GM12801 (cell line): Measurements from ENCODE around the gene TUBGCP3.

Experiments used
- TF ChIP-seq, protein P1 (sequence below): IDR thresholded peaks from one replicate; pipeline ENCODE4 v1.5.1; 2011; ENCODE audit warnings: control low read depth; ENCODE audit not compliant: insufficient read length; ENCODE audit errors: extremely low read depth

The TUBGCP3 gene

DNA sequence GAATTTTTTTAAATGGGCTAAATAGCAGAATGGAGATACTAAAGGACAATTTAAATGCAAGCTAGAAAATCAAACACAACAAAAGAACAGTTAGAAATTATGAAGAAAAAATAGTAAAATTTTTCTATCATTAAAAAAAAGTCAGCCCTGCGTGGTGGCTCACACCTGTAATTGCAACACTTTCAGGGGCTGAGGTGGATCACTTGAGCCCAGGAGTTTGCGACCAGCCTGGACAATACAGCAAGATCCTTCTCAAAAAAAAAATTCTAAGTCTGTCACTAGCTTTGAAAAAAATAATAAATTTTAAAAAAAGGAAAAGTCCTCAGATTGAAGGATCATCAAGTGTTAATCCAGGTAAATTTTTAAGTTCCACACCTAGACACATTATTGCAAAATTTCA lies 7.7 kb downstream of the TUBGCP3 start:
- TF ChIP-seq, protein P1, sequence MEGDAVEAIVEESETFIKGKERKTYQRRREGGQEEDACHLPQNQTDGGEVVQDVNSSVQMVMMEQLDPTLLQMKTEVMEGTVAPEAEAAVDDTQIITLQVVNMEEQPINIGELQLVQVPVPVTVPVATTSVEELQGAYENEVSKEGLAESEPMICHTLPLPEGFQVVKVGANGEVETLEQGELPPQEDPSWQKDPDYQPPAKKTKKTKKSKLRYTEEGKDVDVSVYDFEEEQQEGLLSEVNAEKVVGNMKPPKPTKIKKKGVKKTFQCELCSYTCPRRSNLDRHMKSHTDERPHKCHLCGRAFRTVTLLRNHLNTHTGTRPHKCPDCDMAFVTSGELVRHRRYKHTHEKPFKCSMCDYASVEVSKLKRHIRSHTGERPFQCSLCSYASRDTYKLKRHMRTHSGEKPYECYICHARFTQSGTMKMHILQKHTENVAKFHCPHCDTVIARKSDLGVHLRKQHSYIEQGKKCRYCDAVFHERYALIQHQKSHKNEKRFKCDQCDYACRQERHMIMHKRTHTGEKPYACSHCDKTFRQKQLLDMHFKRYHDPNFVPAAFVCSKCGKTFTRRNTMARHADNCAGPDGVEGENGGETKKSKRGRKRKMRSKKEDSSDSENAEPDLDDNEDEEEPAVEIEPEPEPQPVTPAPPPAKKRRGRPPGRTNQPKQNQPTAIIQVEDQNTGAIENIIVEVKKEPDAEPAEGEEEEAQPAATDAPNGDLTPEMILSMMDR: no peak

DNA sequence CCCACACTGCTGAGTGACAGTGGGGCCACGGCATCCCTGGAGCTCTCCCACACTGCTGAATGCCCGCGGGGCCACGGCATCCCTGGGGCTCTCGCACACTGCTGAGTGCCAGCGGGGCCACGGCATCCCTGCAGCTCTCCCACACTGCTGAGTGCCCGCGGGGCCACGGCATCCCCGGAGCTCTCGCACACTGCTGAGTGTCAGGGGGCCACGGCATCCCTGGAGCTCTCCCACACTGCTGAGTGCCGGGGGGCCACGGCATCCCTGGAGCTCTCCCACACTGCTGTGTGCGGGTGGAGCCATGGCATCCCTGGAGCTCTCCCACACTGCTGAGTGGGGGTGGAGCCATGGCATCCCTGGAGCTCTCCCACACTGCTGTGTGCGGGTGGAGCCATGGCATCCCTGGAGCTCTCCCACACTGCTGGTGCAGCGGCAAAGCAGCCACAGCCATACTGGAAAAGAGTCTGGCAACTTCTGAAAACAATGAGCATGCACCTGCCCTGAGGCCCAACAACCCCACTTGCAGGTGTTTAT lies 8.6 kb downstream of the TUBGCP3 start:
- TF ChIP-seq, protein P1: no peak

DNA sequence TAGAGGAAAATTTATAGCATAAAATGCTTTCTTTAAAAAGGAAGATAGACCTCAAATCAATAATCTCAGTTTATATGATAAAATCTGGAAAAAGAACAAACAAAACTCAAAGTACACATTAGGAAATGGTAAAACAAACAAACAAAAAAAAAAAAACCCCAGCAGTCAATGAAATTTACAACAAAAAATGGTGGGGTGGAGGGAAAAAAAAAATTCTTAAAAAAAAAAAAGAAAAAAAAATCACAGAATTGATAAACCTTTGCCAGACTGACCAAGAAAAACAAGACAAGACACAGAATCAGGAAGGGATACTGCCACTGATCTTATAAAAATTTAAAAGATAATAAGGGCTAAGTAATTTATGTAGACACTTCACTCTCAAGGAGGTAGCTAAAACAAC lies 11.2 kb downstream of the TUBGCP3 start:
- TF ChIP-seq, protein P1: no peak

DNA sequence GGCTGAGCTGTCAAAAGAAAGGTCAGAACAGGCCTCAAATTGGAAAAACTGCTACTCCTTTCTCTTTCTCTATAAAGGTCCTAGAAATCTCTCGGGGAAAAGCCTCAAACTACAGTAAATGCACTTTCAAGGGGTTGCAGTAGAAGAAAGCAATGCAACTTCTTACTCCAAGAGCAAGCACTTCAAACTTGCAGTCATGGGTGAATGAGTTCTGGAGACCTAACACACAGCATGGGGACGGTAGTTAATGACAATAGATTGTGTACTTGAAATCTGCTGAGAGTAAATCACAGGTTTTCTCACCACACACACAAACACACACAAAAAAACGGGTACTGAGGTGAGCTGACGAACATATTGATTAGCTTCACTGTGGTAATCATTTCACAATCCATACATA lies 11.8 kb downstream of the TUBGCP3 start:
- TF ChIP-seq, protein P1: no peak

DNA sequence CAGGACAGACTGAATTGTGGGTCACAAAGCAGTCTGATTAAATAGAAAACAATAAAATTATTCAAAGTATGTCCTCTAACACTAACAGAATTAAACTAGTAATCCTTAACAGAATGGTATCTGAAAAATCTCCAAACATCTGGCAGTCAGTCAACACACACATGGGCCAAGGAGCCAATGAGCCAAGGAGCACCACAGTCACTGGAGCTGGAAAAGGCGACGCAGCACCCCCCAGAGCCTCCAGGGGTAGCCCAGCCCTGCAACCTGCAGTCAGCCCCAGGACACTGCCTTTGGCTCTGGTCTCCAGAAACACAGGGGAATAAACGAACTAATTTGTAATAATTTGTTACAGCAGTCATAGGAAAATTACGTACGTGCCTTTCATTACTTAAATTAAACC lies 12.3 kb downstream of the TUBGCP3 start:
- TF ChIP-seq, protein P1: no peak

DNA sequence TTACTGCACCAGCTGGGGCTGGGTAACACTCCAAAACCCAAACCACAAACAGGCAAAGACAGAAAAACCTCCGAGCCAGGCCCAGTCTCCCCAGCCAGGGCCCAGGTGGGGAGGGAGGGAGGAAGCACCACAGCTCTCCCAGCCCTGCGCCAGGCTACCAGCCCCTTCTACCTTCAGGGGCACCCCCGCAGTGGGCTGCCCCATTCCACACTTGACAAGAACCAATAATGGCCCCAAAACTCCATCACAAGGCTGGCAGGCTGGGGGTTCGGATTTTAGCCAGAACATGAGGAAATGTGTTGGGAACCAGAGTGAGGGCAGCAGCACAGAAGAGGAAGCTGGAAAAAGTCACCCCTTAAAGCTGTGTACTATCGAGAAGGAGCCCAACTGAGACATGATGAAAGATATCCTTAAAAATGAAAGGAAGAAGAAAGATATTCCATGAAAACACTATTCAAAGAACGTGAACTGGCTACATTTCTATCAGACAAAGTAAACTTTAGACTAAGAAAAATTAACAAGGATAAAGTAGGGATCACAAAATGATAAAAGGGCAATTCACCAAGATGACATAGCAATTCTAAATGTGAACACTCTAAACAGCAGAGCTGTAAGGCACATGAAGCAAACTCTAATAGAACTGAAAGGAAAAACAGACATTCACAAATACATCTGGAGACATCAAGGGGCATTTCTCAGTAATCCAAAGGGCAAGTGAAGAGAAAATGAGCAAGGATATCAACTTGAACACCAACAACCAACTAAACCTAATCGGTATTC lies 12.9 kb downstream of the TUBGCP3 start:
- TF ChIP-seq, protein P1: no peak

DNA sequence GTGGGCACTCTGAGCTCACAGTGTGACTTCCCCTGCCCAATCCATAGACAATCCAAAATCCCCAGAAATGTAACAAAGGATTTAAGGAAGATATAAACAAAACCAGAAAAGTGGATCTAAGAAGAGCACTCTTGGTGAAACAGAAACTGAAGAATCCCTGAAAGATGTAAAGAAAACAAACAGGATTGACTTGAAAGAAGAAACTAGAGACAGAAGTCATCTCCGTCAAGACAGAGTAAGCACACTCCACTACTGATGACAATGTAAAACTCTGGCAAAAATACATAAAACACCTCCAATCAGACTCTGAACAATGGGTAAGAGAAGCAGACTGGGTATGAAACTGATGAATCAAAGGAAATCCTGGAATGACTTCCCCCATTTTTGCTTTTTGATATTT lies 13.5 kb downstream of the TUBGCP3 start:
- TF ChIP-seq, protein P1: no peak
